T-cell (primary cell): ENCODE measurements around the gene PET100. TPM values are rescaled to one million over a fixed set of nuclear protein-coding genes. Genes with fewer than 3 reads are reported as not detected.

Source experiments
- ATAC-seq, 4 experiments: fragments of 200-7000 bp in 3 of 4; fragments of 150-1000 bp in 1 of 4; cut with Tn5 transposase; replicated peaks in 1 of 4; 1 replicate in 3 of 4; 2 replicates in 1 of 4; pipeline ENCODE4 v1.10.0; 2021; ENCODE audit warnings: moderate library complexity in 3 of 4, mild to moderate bottlenecking in 2 of 4, moderate number of reproducible peaks in 1 of 4
- CTCF ChIA-PET, 2 donors: fragments of 300-600 bp; sonication (Branson Sonifier 250); formaldehyde crosslinking; loops; one replicate each; lab custom pipeline; 2022; ENCODE audit warnings: antibody characterized with exemption in 2 of 2; lab: Charles Lee
- POLR2A ChIA-PET, 2 donors: fragments of 300-600 bp; sonication (Branson Sonifier 250); formaldehyde crosslinking; loops; one replicate each; lab custom pipeline; 2022; ENCODE audit warnings: antibody characterized with exemption in 2 of 2; lab: Charles Lee
- DNase-seq, 35 experiments: peaks; one replicate each; pipeline versions ENCODE4 v3.0.0 to v3.0.0-alpha.2; 2013 to 2023
- H3K27ac ChIP-seq: one replicate; pipeline ENCODE4 v1.5.1; 2013; ENCODE audit warnings: low read length
- H3K27me3 ChIP-seq, 2 experiments: replicated peaks in 1 of 2; 1 replicate in 1 of 2; 2 replicates in 1 of 2; pipeline versions ENCODE4 v1.6.1 to v1.7.0; 2013; ENCODE audit warnings: low read length in 1 of 2, mixed read lengths in 1 of 2; ENCODE audit not compliant: control insufficient read depth in 2 of 2, insufficient read depth in 2 of 2; ENCODE audit errors: extremely low read depth in 1 of 2
- H3K36me3 ChIP-seq, 2 donors: 1 replicate in 1 of 2; 2 replicates in 1 of 2; pipeline versions ENCODE4 v1.6.1 to v1.7.0; 2013; ENCODE audit warnings: low read length in 1 of 2; ENCODE audit not compliant: control insufficient read depth in 2 of 2, insufficient read depth in 1 of 2; ENCODE audit errors: extremely low read depth in 1 of 2
- H3K4me1 ChIP-seq, 2 experiments: 1 replicate in 1 of 2; 2 replicates in 1 of 2; pipeline versions ENCODE4 v1.6.1 to v1.7.0; 2013; ENCODE audit warnings: low read length in 2 of 2, mixed read lengths in 1 of 2; ENCODE audit not compliant: insufficient read depth in 2 of 2, control insufficient read depth in 1 of 2; ENCODE audit errors: extremely low read depth in 1 of 2
- H3K4me3 ChIP-seq, 2 donors: 1 replicate in 1 of 2; 2 replicates in 1 of 2; pipeline versions ENCODE4 v1.5.1 to v1.7.0; 2013; ENCODE audit warnings: mild to moderate bottlenecking in 2 of 2, low read length in 1 of 2, moderate library complexity in 1 of 2; ENCODE audit not compliant: control insufficient read depth in 1 of 2; ENCODE audit errors: extremely low read depth in 1 of 2
- H3K9me3 ChIP-seq: 2 replicates; pipeline ENCODE4 v1.7.0; 2013
- H3K27ac Mint-ChIP-seq, 2 donors: one replicate each; pipeline ENCODE4 v1.8.0; 2020 to 2021; ENCODE audit warnings: mild to moderate bottlenecking in 2 of 2, mixed read lengths in 2 of 2
- H3K27me3 Mint-ChIP-seq, 2 donors: one replicate each; pipeline ENCODE4 v1.8.0; 2021 to 2022; ENCODE audit warnings: mixed read lengths in 2 of 2
- H3K36me3 Mint-ChIP-seq: one replicate; pipeline ENCODE4 v1.8.0; 2021; ENCODE audit warnings: mixed read lengths
- H3K4me1 Mint-ChIP-seq, 3 donors: one replicate each; pipeline ENCODE4 v1.8.0; 2020 to 2022; ENCODE audit warnings: mixed read lengths in 3 of 3, mild to moderate bottlenecking in 1 of 3
- H3K4me3 Mint-ChIP-seq, 3 donors: one replicate each; pipeline ENCODE4 v1.8.0; 2020 to 2022; ENCODE audit warnings: mild to moderate bottlenecking in 3 of 3, mixed read lengths in 3 of 3, moderate library complexity in 3 of 3
- H3K9me3 Mint-ChIP-seq, 3 donors: one replicate each; pipeline ENCODE4 v1.8.0; 2020 to 2022; ENCODE audit warnings: mixed read lengths in 3 of 3
- WGBS: methylation state at CpG from one replicate; pipeline ENCODE4 v1.1.5; 2013; ENCODE audit warnings: missing lambda C conversion rate; ENCODE audit not compliant: insufficient coverage; 5-methylcytosine and 5-hydroxymethylcytosine counted together
- total RNA-seq, 35 experiments: library from RNA in 6 of 35; stranded (reverse) in 6 of 35; fragments of 120-200 nt in 1 of 35; gene quantifications; one replicate each; pipeline versions ENCODE4 v1.2.1 to v1.2.4 and lab custom pipeline; 2013 to 2026

PET100 gene
- total RNA-seq, 5 donors from 2014 or later (not counting 1 experiment from before 2014, with no cell fraction given), result 105 to 139 (median 110) TPM

GRCh38 chr19:7644550-7644877 lies 14.9 kb downstream of the PET100 start:
- H3K4me1 Mint-ChIP-seq, result peaks cover 8 to 10% (median 9%) of the 10 kb centered on the region in 3 donors
- Histone ChIP-seq H3K4me1 (peaks cover 0 to 7% of the 10 kb centered on the region in 2 experiments), H3K9me3 (no peaks in the 10 kb centered on the region), H3K27me3 (peaks cover 0 to 2% of the 10 kb centered on the region in 2 experiments), H3K36me3 (peaks cover 14 to 38% of the 10 kb centered on the region in 2 donors), H3K4me3 (no peak overlapping the region), H3K27ac (no peak overlapping the region)
- H3K4me3 Mint-ChIP-seq, result no peak overlapping the region
- ATAC-seq (no peak), DNase-seq (no peak)
- CTCF ChIA-PET, result interaction anchor here in 1 of 2 donors (0.6 kb wide), 1 partner anchor 1437 kb away, joined by 6 read pairs; no protein-coding TSS in a partner anchor
- H3K36me3 Mint-ChIP-seq, result peaks cover 14% of the 10 kb centered on the region
- H3K27me3 Mint-ChIP-seq, result no peaks in the 10 kb centered on the region
- H3K27ac Mint-ChIP-seq, result no peak overlapping the region
- POLR2A ChIA-PET, result no interaction called here
- WGBS, result 98% methylated on average over 12 of the region's 20 CpGs
- H3K9me3 Mint-ChIP-seq, result no peaks in the 10 kb centered on the region

- H3K4me1 Mint-ChIP-seq, result peaks cover 1 to 3% (median 2%) of the 10 kb centered on the region in 3 donors
- no peaks in the 10 kb centered on the region for H3K27me3 Mint-ChIP-seq
- no peak overlapping the region for H3K27ac ChIP-seq
- no peak overlapping the region for H3K27ac Mint-ChIP-seq
- WGBS, result 95% methylated on average over 10 of the region's 14 CpGs
- H3K4me3 ChIP-seq, result no peak overlapping the region
- peaks cover 7% of the 10 kb centered on the region for H3K36me3 Mint-ChIP-seq
- DNase-seq (no peak), ATAC-seq (no peak)
- H3K9me3 Mint-ChIP-seq, result no peaks in the 10 kb centered on the region
- CTCF ChIA-PET, result no interaction called here
- POLR2A ChIA-PET, result no interaction called here
- no peaks in the 10 kb centered on the region for H3K9me3 ChIP-seq
- no peak overlapping the region for H3K4me3 Mint-ChIP-seq
- H3K36me3 ChIP-seq, result peaks cover 14 to 37% of the 10 kb centered on the region in 2 donors
- peaks cover 0 to 2% of the 10 kb centered on the region in 2 experiments for H3K27me3 ChIP-seq
- H3K4me1 ChIP-seq, result peaks cover 0 to under 1% of the 10 kb centered on the region in 2 experiments
Observed at GRCh38 chr19:7645163-7645562, 15.6 kb downstream of the PET100 start.

- ATAC-seq, result no peak
- CTCF ChIA-PET, result no interaction called here
- POLR2A ChIA-PET, result no interaction called here
Observed at GRCh38 chr19:7645656-7646425, 16.2 kb downstream of the PET100 start.

GRCh38 chr19:7646426-7646700 lies 16.8 kb downstream of the PET100 start:
- WGBS, result 82% methylated on average over 8 of the region's 8 CpGs
- DNase-seq (no peak), ATAC-seq (no peak)
- no peaks in the 10 kb centered on the region for H3K4me1 ChIP-seq
- H3K9me3 ChIP-seq, result no peaks in the 10 kb centered on the region
- Mint-ChIP-seq H3K9me3 (no peaks in the 10 kb centered on the region), H3K27ac (no peak overlapping the region), H3K4me1 (no peaks in the 10 kb centered on the region), H3K36me3 (peaks cover 5% of the 10 kb centered on the region), H3K27me3 (no peaks in the 10 kb centered on the region), H3K4me3 (no peak overlapping the region)
- no peak overlapping the region for H3K4me3 ChIP-seq
- ChIA-PET POLR2A (no interaction called here), CTCF (no interaction called here)
- no peak overlapping the region for H3K27ac ChIP-seq
- H3K27me3 ChIP-seq, result peaks cover 0 to 7% of the 10 kb centered on the region in 2 experiments
- H3K36me3 ChIP-seq, result peaks cover 11 to 30% of the 10 kb centered on the region in 2 donors

More at GRCh38 chr19:7645656-7646425, 16.2 kb downstream of the PET100 start:
- H3K27ac Mint-ChIP-seq, result no peak overlapping the region
- Histone ChIP-seq H3K9me3 (no peaks in the 10 kb centered on the region), H3K4me1 (no peaks in the 10 kb centered on the region), H3K27ac (no peak overlapping the region), H3K27me3 (peaks cover 0 to 2% of the 10 kb centered on the region in 2 experiments), H3K4me3 (no peak overlapping the region), H3K36me3 (peaks cover 14 to 30% of the 10 kb centered on the region in 2 donors)
- no peaks in the 10 kb centered on the region for H3K9me3 Mint-ChIP-seq
- H3K4me3 Mint-ChIP-seq, result no peak overlapping the region
- no peaks in the 10 kb centered on the region for H3K4me1 Mint-ChIP-seq
- 86% methylated on average over 16 of the region's 20 CpGs for WGBS
- no peak for DNase-seq
- no peaks in the 10 kb centered on the region for H3K27me3 Mint-ChIP-seq
- peaks cover 5% of the 10 kb centered on the region for H3K36me3 Mint-ChIP-seq

GRCh38 chr19:7647156-7647555 lies 17.6 kb downstream of the PET100 start:
- DNase-seq (peak in 1 of 35 experiments; percentile 0), ATAC-seq (no peak)
- H3K27ac ChIP-seq, result no peak overlapping the region
- no peak overlapping the region for H3K4me3 ChIP-seq
- peaks cover 3 to 5% (median 3%) of the 10 kb centered on the region in 3 donors for H3K4me1 Mint-ChIP-seq
- no peak overlapping the region for H3K27ac Mint-ChIP-seq
- H3K27me3 Mint-ChIP-seq, result no peaks in the 10 kb centered on the region
- H3K36me3 ChIP-seq, result peaks cover 11 to 26% of the 10 kb centered on the region in 2 donors
- POLR2A ChIA-PET, result no interaction called here
- peaks cover 0 to 8% of the 10 kb centered on the region in 2 experiments for H3K27me3 ChIP-seq
- 95% methylated on average over 19 of the region's 26 CpGs for WGBS
- no peaks in the 10 kb centered on the region for H3K9me3 ChIP-seq
- no peak overlapping the region for H3K4me3 Mint-ChIP-seq
- peaks cover 0 to 6% of the 10 kb centered on the region in 2 experiments for H3K4me1 ChIP-seq
- CTCF ChIA-PET, result no interaction called here
- H3K9me3 Mint-ChIP-seq, result no peaks in the 10 kb centered on the region
- H3K36me3 Mint-ChIP-seq, result peaks cover 5% of the 10 kb centered on the region

- Histone ChIP-seq H3K27ac (no peak overlapping the region), H3K4me3 (no peak overlapping the region), H3K4me1 (peaks cover 0 to 13% of the 10 kb centered on the region in 2 experiments), H3K9me3 (no peaks in the 10 kb centered on the region), H3K27me3 (peaks cover 0 to 7% of the 10 kb centered on the region in 2 experiments), H3K36me3 (peaks cover 11 to 23% of the 10 kb centered on the region in 2 donors)
- 91% methylated on average over 10 of the region's 15 CpGs for WGBS
- no peak for DNase-seq
- no peak for ATAC-seq
- no peaks in the 10 kb centered on the region for H3K9me3 Mint-ChIP-seq
- ChIA-PET CTCF (interaction anchor here (0.6 to 1.4 kb wide), 2 partner anchors 12 to 32 kb away, joined by 3 to 4 read pairs; partner anchors contain the start of gene TRAPPC5 (in 1 of the 2)), POLR2A (interaction anchor here (0.6 to 0.9 kb wide), 3 partner anchors 59 to 188 kb away, joined by 3 to 6 read pairs (median 3); no protein-coding TSS in a partner anchor)
- peaks cover 5% of the 10 kb centered on the region for H3K36me3 Mint-ChIP-seq
- no peak overlapping the region for H3K27ac Mint-ChIP-seq
- no peak overlapping the region for H3K4me3 Mint-ChIP-seq
- H3K4me1 Mint-ChIP-seq, result peaks cover 10 to 13% (median 10%) of the 10 kb centered on the region in 3 donors
- no peaks in the 10 kb centered on the region for H3K27me3 Mint-ChIP-seq
Observed at GRCh38 chr19:7648265-7649014, 18.8 kb downstream of the PET100 start.
